Bronchial epithelial cell (primary cell): ENCODE data around the gene CPM. TPM values are rescaled to one million over a fixed set of nuclear protein-coding genes. Genes with fewer than 3 reads are reported as not detected.
A peak's percentile ranks its signal among the peaks of the same experiment; 100 is the strongest.
"Not testable (repeated sequence)": the region's sequence is repeated elsewhere in the genome, so short reads cannot be mapped to it uniquely, and the experiment has no call there.

Experiments
- DNase-seq: peaks from one replicate; pipeline ENCODE4 v3.0.0-alpha.2; 2010; ENCODE audit warnings: low read depth
- FAIRE-seq: peaks from 2 replicates; lab custom pipeline; 2011; peaks lifted over from hg19 to GRCh38; lab: Jason Lieb, UNC
- H3K27me3 ChIP-seq: 2 replicates; pipeline ENCODE4 v1.5.1; 2011; ENCODE audit warnings: low read length; ENCODE audit not compliant: control insufficient read depth, insufficient read depth
- H3K36me3 ChIP-seq: 2 replicates; pipeline ENCODE4 v1.5.1; 2011; ENCODE audit warnings: low read length; ENCODE audit not compliant: control insufficient read depth, insufficient read depth
- H3K4me3 ChIP-seq: 2 replicates; pipeline ENCODE4 v1.5.1; 2011; ENCODE audit warnings: mild to moderate bottlenecking, low read depth, low read length, control low read depth
- total RNA-seq: library from RNA; depleted of rRNA; stranded (reverse); fragments of >200 nt; gene quantifications from 2 replicates; pipeline ENCODE4 v1.2.1, GENCODE V29; 2014
- TF ChIP-seq, protein P1 (sequence below): IDR thresholded peaks from 2 replicates; pipeline ENCODE4 v1.5.1; 2011; ENCODE audit warnings: mild to moderate bottlenecking, moderate library complexity, low read length, control low read depth, inconsistent platforms; ENCODE audit not compliant: insufficient read depth, severe bottlenecking

CPM gene
- total RNA-seq, 1 donor from 2014 or later = 7.1 TPM

DNA sequence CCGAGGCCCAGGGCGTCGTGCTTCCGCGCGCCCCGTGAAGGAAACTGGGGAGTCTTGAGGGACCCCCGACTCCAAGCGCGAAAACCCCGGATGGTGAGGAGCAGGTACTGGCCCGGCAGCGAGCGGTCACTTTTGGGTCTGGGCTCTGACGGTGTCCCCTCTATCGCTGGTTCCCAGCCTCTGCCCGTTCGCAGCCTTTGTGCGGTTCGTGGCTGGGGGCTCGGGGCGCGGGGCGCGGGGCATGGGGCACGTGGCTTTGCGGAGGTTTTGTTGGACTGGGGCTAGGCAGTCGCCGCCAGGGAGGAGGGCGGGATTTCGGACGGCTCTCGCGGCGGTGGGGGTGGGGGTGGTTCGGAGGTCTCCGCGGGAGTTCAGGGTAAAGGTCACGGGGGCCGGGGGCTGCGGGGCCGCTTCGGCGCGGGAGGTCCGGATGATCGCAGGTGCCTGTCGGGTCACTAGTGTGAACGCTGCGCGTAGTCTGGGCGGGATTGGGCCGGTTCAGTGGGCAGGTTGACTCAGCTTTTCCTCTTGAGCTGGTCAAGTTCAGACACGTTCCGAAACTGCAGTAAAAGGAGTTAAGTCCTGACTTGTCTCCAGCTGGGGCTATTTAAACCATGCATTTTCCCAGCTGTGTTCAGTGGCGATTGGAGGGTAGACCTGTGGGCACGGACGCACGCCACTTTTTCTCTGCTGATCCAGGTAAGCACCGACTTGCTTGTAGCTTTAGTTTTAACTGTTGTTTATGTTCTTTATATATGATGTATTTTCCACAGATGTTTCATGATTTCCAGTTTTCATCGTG, 124.4 kb downstream of the CPM start:
- H3K4me3 ChIP-seq = peak overlapping the region; percentile 96
- DNase-seq = peak; percentile 99
- TF ChIP-seq, protein P1, sequence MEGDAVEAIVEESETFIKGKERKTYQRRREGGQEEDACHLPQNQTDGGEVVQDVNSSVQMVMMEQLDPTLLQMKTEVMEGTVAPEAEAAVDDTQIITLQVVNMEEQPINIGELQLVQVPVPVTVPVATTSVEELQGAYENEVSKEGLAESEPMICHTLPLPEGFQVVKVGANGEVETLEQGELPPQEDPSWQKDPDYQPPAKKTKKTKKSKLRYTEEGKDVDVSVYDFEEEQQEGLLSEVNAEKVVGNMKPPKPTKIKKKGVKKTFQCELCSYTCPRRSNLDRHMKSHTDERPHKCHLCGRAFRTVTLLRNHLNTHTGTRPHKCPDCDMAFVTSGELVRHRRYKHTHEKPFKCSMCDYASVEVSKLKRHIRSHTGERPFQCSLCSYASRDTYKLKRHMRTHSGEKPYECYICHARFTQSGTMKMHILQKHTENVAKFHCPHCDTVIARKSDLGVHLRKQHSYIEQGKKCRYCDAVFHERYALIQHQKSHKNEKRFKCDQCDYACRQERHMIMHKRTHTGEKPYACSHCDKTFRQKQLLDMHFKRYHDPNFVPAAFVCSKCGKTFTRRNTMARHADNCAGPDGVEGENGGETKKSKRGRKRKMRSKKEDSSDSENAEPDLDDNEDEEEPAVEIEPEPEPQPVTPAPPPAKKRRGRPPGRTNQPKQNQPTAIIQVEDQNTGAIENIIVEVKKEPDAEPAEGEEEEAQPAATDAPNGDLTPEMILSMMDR = no peak
- no peaks in the 10 kb centered on the region for H3K27me3 ChIP-seq
- no peak for FAIRE-seq
- H3K36me3 ChIP-seq = peaks cover 4% of the 10 kb centered on the region

DNA sequence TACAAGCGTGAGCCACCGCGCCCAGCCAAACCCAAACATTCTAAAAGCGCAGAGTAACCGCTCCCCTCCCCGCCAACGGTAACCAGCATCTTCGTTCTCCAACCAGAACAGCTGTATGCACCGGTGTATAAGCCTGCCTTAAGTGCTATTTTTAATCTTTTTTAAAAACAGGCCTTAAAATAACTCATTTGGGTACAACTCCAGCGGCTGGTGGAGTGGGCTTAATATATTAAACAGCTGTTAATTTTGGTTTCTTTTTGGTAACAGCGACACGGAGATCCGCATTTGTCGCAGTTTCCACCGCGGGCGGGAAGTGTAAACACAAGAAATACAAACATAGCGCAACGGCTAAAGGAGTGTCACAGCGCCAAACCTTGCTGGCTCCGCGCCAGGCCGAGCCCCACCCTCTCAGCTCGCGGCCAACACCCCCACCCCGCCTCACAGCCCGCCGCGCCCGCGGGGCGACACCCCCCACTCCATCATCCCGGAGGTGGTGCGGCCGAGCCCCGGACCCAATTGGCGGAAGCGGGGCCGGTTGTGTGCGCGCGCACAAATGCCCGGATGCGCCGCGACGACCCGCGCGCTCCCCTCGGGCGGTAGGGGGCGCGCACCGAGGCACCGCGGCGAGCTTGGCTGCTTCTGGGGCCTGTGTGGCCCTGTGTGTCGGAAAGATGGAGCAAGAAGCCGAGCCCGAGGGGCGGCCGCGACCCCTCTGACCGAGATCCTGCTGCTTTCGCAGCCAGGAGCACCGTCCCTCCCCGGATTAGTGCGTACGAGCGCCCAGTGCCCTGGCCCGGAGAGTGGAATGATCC, 125.2 kb downstream of the CPM start, which contains the start of gene MDM2:
Gene MDM2 (plus strand): TSS at position 602 of the 812 bp plus-strand sequence. CDS start 301 bp downstream, outside the sequence.
- Histone ChIP-seq H3K27me3 (no peaks in the 10 kb centered on the region), H3K36me3 (peaks cover 4% of the 10 kb centered on the region), H3K4me3 (peak within 1 kb of the TSS; percentile 96)
- peak; percentile 69 for DNase-seq
- FAIRE-seq = no peak
- TF ChIP-seq, protein P1 = peak; percentile 86

DNA sequence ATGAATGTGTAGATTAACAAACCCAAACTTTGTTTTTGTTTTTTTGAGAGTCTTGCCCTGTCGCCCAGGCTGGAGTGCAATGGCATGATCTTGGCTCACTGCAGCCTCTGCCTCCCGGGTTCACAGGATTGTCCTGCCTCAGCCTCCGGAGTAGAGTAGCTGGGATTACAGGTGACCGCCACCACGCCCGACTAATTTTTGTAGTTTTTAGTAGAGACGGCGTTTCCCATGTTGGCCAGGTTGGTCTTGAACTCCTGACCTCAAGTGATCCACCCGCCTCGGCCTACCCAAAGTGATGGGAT, 125.7 kb downstream of the CPM start:
- not testable (repeated sequence) for H3K36me3 ChIP-seq, H3K27me3 ChIP-seq, FAIRE-seq, DNase-seq
- H3K4me3 ChIP-seq = peak overlapping the region; percentile 96

DNA sequence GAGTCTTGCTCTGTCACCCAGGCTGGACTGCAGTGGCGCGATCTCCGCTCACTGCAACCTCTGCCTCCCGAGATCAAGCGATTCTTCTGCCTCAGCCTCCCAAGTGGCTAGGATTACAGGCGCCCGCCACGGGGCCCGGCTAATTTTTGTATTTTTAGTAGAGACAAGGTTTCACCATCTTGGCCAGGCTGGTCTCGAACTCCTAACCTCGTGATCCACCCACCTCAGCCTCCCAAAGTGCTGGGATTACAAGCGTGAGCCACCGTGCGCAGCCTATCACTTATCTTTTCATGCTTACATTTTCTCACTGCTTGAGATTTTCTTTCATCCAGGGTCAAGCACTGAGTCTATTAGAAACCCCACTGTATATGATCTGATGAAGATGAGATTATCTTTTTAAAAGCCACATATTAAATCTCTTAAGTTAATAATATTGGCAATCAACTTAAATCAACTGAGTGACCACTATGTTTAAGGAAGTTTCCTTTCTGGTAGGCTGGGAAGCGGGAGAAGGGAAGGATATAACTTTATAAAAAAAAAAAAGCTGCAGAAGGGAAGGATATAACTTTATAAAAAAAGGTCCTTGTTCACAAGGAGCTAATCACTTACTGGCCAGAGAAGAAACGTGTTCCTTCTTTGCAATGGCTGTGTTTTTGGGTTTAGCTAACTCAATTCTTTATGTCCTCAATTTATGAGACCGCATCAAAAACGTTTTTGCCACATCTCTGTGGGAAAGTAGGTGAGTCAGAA, 126.3 kb downstream of the CPM start:
- TF ChIP-seq, protein P1 = no peak
- H3K36me3 ChIP-seq = peaks cover 2% of the 10 kb centered on the region
- peak; percentile 31 for DNase-seq
- no peak for FAIRE-seq
- H3K27me3 ChIP-seq = no peaks in the 10 kb centered on the region
- no peak overlapping the region for H3K4me3 ChIP-seq

DNA sequence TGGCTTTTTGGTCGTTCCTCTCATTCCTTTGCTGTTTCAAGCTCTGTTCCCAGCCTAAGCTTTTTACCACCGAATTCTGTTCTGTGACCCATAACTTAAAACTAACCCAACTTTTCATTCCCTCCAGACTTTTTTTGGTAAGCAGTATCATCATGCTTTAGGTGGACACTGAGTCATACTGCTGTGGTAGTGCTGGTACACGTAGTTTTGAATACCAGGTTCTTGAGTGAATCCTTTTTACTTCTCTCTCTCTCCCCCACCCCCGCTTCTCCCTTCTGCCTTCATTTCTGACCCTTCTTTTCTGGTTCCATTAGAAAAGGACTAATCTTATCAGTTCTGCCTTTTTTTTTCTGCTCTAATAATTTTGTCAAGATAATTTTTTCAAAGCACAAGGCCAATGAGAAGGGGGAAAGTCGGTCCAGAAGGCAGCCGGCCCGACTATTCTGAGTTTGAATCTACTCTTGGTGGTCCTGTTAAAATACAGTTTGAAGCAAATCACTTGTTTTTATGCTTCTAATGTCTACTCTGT, 127.3 kb downstream of the CPM start:
- TF ChIP-seq, protein P1 = no peak
- FAIRE-seq = no peak
- Histone ChIP-seq H3K4me3 (no peak overlapping the region), H3K36me3 (peaks cover 2% of the 10 kb centered on the region), H3K27me3 (no peaks in the 10 kb centered on the region)
- DNase-seq = peak; percentile 78
